DMS153 treated with DMSO at 0.1 percent for 48 hours (cell line): ENCODE results near the gene PCA3.

Experiments
- DNase-seq: peaks from one replicate; lab custom pipeline; 2025; ENCODE audit not compliant: unreplicated experiment; lab: John Stamatoyannopoulos, UW

Gene PCA3

DNA sequence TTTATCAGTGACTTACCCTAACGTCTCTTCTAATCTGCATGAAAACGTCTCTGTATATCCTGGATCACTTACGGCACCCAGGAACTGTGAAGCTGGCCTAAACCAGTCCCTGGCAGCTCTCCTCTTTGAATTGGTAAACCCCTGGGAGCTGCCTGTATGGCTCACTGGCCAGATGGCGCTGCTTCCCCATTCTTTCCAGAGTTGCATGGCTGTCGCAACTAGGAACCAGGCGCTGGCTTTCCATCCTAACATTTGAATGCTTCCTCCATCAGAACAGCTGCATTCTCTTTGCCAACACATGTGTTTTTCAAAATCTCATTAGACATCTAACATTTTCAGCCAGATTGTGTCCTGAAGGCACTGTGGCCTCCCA, 8.0 kb upstream of the PCA3 start:
- DNase-seq = peak; percentile 83

DNA sequence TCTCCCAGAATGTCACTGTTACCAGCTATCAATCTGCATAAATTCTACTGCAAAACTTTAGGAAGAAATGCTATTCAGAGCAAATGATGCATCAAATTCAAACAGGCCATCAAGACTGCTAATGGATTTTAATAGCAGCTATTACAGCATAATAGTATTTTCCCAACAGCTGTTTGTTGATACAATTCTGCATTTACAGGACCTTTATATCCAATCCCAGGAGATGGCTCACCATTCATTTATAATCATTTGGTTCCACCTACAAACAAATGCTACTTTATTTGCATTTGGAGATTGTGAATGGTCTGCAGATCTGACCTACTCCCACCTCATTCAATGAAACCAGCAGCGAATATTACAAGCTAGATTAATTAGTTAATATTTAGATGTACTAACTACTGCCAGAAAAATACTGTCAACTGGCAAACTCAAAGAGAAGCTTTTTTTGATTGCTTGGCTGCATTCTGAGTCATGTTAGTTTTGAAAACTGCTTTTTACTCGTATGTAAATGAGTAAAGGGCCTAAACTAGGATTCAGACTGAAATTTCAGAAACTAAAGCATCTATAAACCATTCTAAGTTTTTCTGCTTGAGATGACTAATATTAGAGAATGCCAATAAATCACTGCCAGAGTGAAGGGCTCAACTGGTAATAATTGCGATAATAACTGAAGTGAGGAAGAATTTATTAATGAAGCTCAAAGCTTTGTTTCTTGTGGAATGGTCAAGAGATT, 7.1 kb upstream of the PCA3 start:
- no peak for DNase-seq

DNA sequence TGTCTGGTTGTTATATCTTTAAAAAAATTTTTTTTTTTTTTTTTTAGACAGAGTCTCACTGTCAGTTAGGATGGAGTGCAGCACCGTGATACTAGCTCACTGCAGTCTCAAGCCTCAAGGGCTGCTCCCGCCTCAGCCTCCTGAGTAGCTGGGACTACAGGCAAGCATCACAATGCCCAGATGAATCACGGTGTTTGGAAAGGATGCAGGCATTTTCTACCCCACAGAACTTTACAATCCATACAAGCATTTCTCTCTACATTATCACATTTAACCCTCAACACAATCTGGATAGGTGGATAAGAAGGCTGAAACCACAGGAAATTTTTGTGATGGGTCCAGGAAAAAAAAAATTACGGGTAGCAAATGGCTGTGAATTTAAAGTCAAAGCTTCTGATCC, 5.8 kb upstream of the PCA3 start:
- no peak for DNase-seq

DNA sequence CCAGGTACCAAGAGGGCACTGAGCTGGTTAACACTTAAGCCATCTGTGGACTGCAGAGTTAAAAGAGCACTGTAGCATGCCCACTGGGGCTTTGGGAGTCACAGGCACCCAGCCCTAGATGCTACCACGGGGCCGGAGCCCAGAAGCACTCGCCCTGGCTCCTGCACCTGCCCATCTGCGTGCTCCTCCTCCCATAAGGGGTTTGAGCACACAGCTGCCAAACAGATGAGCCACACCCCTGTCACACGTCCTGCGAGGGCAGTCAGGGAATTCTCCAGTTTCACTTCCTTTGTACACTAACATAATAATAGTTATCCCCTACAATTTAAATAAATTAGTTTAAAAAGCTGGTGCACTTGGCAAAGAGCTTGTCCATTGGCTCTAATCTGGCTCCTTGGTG, 4.5 kb upstream of the PCA3 start:
- peak; percentile 74 for DNase-seq

GRCh38 chr9:76761448-76761847, 2.8 kb upstream of the PCA3 start:
- DNase-seq = no peak

DNA sequence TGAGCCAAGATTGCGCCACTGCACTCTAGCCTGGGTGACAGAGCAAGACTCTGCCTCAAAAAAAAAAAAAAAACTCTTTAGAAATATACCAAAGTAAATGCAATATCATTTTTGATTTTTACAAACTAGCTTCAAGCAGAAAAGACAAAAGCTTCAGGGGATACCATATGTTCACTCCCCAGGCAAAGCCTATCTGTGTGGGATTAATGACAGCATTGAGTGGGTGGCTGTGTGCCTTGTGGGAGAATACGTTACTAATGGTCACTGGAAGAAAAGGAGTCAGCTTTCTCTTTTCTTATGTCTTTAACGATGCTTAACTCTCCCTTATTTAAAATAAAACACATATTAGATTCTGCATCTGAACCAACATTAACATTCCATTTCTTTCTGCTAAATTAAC, 1.9 kb downstream of the PCA3 start:
- DNase-seq = no peak

DNA sequence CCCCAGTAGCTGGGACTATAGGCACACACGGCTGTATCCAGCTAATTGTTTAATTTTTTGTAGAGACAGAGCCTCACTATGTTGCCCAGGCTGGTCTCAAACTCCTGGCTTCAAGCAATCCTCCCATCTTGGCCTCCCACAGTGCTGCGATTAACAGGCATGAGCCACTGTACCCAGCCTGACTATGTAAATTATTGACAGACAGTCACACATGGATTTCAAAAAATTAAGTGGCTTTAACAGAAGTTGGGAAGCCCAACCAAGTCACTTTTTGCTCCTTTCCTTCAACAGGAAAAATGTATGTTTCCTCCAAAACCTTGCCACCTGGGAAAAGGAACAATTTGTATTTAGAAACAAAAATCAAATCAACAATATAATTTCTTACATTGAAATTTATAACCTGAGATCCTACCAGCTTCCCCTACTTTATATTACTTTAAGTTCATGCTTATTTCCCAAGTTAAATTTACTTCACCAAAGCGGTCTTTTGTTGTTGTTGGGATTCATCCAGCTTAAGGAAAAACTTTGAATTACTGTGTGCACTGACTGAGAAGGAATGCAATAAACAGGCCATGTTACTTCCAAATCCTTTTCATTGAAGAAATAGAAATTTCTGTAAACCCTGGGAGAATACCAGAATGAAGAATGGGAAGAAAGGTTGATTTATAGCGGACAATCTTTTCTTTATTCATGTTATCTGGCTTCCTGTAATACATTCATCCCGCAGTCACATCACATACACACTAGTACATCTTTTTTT, 8.6 kb downstream of the PCA3 start:
- no peak for DNase-seq

GRCh38 chr9:76784881-76785280, 20.6 kb downstream of the PCA3 start:
- DNase-seq = no peak

DNA sequence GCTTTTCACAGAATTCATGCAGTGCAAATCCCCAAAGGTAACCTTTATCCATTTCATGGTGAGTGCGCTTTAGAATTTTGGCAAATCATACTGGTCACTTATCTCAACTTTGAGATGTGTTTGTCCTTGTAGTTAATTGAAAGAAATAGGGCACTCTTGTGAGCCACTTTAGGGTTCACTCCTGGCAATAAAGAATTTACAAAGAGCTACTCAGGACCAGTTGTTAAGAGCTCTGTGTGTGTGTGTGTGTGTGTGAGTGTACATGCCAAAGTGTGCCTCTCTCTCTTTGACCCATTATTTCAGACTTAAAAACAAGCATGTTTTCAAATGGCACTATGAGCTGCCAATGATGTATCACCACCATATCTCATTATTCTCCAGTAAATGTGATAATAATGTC, 21.3 kb downstream of the PCA3 start:
- no peak for DNase-seq

DNA sequence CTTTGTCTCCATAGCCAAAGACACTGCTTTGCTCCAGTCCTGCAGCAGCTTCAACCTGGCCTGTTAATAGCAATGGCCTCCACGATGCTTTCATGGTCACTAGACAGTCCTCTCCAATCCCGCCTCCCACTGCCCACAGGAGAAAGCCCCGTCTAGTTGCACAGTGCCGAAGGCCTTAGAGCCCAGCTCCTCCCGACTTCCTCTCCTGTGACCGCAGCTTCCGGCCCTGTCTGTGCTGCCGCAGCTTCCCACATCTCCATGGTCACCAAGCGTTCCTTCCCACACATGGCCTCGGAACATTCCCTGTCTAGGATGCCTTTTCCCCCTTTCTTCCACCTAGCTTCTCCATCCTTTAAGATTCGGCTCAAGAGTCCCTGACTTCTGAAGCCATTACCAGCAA, 23.4 kb downstream of the PCA3 start:
- no peak for DNase-seq

DNA sequence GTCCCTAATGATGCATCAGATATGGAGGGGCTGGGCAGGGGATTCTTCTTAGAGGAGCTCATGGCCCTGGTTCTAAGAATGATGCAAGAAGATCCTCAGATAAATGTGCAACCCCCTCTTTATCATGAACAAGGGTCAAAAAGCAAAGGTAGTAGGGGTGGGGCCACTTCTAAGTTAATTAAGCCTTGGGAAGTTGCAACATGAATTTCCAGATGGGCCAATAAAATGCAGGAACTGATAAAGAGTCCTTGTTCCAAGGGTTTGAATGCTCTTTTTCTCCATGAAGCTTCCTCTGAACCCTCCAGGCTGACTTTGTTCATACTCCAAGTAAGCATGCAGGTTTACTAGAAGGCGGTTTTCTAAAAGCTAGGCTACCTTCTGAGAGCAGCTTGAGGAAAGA, 25.6 kb downstream of the PCA3 start:
- DNase-seq = no peak

- no peak for DNase-seq
Measured at GRCh38 chr9:76793784-76794431, 29.7 kb downstream of the PCA3 start.

DNA sequence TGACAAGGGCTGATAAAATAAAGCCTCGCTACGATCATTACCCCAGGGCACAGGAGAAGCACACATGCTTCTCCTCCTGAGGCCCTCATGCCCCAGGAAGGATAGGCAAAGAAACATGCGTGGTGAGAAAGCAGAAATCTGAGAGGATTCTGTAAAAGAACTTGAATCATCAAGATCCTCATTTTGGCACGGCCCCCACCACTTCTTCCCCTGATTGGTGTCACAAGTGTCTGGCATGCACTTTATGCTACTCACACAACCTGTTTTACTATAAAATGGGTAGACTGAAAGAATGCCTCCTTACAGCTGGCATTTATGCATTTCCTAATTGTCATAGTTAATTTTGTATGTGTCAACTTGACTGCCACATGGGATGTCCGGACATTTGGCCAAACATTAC, 32.1 kb downstream of the PCA3 start:
- DNase-seq = no peak

GRCh38 chr9:76798527-76798926, 34.3 kb downstream of the PCA3 start:
- no peak for DNase-seq

DNA sequence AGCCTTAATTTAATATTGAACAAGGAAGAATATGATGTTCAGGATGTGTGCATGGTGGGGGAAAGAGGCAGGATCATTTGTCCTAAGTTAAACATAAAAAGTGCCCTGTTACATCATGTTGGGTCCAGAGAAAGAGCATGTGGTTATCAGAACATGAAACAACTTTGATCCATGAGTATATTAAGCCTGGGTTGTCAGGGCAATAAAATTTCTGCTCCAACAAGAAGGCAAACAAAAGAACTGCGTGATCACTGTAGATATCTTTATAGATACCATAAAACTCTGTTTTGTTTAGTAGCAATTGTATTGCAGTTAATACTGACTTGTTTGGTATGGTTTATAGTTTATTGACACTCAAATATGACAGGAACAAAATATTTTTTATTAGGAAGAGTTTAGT, 35.2 kb downstream of the PCA3 start:
- DNase-seq = peak; percentile 14

DNA sequence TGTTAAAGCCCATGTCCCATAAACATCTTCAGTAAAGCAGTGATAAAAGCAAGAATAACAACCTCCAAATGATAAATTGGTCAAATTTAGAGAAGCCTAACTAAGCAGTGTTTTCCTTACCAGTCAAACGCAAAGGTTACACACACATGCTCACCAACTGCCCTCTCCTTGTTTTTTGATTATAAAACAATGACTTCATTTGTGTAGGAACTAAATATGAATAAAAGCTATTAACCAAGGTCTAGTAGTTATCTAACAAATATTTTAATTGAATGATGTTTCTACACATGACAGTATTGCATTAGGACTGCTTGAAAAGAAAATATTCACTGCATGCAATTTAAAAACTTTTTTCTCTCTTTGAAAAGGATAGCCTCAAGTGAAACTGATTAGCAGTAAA, 36.7 kb downstream of the PCA3 start:
- DNase-seq = no peak

- no peak for DNase-seq
Measured at GRCh38 chr9:76803083-76803482, 38.8 kb downstream of the PCA3 start.

DNA sequence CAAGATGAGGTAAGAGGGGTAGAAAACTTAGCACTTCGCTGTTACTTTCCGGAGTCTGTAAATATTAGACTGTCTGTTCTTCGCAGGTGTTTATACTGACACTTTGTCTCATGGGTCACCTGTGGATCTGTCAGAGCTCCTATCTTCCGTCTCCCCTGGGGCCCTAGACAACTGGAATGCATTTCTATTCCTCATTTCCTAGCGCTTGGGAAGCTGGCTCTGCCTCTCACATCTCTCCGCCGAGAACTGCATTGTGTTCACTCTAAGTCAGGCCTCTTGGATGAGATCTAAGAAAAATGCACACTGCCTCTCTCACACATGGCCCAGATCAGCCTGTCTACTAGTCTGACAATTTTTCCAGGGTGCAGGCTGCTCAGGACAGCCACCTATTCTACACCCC, 39.5 kb downstream of the PCA3 start:
- DNase-seq = no peak

- no peak for DNase-seq
Measured at GRCh38 chr9:76808636-76809035, 44.4 kb downstream of the PCA3 start.

- DNase-seq = peak; percentile 75
Measured at GRCh38 chr9:76810377-76810957, 46.2 kb downstream of the PCA3 start.

DNA sequence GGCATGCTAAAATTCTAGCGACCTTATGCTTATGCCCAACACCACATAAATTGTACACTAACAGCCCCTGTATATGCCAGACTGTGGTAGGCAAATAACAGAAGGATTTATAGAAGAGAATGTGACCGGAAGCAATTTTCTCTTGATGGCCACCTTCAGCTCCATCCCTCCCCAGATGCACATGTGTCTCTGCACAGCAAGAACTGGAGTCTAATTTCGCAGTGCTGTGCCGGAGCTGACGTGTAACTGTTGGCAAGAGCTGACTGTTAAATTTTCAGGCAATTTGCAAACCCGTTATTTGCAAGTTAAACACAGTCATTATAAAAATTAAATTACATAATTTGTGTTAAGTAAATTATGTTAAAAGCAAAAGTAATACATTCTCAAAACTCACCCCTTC, 48.4 kb downstream of the PCA3 start:
- no peak for DNase-seq

- no peak for DNase-seq
Measured at GRCh38 chr9:76817489-76817888, 53.3 kb downstream of the PCA3 start.
